Measurements from ENCODE around the gene CACNA2D2. TPM values are rescaled to one million over a fixed set of nuclear protein-coding genes. Genes with fewer than 3 reads are reported as not detected.

CACNA2D2 gene
- total RNA-seq: 2.4 TPM

DNA sequence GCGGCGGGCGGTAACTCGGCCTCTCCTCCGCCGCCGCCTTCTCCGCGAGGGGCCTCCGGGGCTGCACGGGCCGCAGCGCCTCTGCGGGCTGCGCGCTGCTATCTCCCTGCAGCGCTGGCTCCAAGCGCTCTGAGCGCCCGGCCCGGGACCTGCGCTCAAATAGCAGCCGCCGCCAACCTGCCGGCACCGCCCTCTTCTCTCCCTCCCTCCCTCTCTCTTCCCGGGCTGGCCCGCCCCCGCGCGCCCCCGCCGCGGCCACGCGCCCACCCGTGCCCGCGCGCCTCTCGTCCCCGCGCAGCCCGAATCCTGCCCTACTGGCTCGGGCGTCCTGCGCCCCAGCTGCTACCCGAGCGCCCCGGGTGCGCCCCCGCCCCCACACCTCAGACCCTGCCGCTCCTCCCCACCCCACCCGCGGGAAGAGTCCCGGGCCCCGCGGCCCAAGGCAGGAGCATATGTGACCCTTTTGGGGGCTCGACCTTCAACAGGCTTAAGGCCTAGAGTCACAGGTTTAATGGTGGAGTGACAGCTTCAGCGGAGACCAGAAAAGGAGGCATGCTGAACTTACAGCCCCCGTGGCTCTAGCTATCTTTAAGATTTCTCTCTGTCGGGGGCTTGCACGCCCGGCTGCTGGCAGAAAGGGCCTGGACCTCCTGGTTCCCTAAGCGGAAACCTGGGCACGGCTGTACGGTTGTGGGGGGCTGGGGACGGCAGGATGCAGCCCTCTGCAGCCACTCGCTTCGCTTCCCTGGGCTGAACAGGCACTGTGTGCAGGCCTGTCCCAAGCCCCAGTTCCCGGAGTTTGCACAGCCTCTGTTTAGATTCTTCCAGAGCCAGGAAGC lies at the start of gene CACNA2D2:
TSS of gene CACNA2D2 (minus strand) at position 131 of the 839 bp plus-strand sequence. CDS start 211 bp downstream, outside the sequence.
- FAIRE-seq: no peak
- DNase-seq (ENCODE audit: low spot score in 2 of 2): peak; percentile 78 to 88

DNA sequence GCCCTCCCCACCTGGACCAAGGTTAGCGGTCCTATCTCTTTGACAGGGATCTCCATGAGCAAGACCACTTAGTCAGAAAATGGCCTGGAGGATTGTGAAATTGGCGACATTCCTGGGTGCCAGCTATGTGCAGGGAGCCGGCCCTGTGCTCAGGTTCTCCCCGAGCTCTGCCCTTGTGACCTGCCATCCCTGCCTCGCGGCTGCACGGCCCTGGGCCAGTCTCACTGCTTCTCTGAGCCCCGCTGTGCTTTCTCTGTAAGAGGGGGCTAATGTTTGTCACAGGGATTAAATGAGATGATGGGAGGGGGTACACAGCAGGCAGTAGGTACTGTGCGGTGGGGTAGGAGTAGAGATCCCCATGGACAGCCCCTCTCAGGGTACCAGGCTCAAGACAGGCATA lies 49.2 kb upstream of the CACNA2D2 start:
- FAIRE-seq (no peak), DNase-seq (ENCODE audit: low spot score in 2 of 2) (no peak)

DNA sequence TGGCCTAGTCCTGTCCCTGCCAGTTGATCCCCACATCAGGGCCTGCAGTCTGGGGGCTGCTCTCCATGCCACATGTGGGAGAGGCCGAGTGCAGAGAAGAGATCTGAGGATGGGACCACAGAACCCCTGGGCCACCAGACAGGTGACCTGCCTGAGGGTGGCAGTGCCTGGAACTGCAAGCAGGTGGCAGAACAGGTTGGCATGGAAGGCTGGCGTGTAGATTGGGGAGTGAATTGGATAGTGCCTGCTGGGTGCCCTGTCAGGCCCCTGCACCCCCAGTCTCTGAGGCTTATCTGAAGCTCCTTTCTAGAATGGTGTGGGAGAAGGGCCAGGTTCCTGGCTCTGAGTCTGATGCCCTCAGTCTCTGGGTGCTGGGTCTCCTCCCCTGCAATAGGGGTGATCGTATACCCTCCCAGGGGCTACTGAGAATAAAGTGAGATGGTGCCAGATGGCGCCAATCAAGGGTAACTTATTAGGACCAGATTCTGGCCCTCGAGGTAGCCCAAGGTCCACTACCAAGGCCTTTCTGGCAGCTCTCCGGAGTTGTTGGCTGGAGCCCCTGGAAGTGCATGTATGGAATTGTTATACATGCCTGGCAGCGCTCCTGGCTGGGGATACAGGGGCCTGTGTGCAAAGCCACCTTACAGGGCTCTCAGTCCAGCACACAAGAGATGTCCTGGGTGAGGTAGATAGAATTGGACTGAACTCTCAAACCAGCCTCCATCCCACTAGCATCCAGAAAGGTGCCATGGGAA lies 48.4 kb upstream of the CACNA2D2 start:
- no peak for DNase-seq (ENCODE audit: low spot score in 2 of 2)
- no peak for FAIRE-seq

DNA sequence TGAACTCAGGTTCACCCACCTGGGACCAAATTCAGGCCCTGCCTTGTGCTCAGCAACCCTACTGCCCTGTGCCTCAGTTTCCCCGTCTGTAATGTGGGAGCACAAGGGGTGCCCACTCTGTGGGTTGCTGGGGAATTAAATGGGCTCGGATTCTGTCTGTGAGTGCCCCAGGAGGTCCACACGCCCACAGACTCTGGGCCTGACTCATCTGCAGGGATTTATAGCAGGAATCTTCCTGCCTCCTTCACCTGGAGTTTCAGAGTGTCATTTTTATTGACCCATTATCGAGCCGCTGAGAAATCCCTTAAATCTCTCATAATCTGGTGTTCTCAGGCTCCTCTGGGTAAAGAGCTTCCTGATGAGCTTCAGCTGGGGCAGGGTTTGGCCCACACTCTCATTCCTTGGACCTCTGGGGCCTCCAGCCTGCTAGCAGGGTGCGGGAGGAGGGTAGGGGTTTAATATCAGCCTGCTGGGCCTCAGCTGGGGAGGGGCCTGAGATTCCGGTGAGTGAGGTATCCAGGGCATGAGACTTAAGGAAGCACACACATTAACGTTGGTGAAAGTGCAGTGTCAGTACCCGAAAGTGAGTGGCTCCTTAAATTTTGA lies 47.7 kb upstream of the CACNA2D2 start:
- DNase-seq (ENCODE audit: low spot score in 2 of 2) (no peak), FAIRE-seq (no peak)

DNA sequence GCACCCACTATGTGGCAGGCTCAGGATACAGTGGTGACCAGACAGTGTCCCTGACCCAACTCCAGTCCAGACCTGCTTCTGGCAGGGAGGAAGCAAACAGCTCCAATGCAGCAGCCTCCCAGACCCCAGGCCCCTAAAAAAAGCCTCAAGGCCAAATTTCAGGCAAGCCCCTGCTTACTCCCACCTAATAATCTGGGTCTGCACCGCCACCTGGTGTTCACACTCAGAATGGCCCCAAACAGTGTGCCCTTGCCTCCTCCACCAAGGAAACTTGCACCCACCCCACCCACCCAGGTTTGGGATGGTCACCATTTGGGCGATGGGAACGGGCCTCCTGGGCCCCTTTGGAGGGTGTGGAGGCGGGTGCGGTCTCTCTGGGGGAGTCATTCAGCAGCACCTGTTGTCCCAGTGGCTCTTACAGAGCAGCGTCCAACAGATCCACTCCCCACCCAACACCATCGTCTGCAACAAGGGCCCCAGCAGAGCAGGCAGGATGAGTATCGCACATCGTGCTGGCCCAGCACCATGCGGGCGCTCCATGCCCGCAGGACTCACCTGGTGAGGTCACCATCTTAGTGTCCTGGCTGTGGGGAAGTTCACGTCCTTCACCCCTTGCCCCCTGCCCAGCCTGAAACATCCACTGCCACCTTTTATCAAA lies 46.8 kb upstream of the CACNA2D2 start:
- FAIRE-seq: no peak
- peak in 1 of 2 donors; percentile 76 for DNase-seq (ENCODE audit: low spot score in 2 of 2)

DNA sequence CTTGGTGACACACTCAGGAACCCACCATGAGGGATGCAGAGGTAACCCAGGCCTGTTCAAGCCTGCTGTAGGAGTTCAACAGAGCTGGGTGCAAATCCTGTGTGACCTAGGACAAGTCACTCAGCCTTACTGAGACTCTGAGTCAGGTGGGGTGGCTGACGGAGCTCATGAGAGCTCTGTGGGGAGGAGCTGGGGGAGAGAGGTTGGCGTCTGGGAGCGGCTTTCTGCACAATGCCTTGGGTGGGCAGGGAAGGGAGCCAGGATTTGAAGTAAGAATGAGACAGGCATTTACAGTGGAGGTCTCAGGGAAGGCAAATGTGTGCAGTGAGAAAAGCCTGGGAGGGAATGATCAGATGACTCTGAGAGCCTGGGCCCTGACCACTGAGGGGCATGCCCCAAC lies 45.8 kb upstream of the CACNA2D2 start:
- DNase-seq (ENCODE audit: low spot score in 2 of 2): no peak
- FAIRE-seq: no peak

DNA sequence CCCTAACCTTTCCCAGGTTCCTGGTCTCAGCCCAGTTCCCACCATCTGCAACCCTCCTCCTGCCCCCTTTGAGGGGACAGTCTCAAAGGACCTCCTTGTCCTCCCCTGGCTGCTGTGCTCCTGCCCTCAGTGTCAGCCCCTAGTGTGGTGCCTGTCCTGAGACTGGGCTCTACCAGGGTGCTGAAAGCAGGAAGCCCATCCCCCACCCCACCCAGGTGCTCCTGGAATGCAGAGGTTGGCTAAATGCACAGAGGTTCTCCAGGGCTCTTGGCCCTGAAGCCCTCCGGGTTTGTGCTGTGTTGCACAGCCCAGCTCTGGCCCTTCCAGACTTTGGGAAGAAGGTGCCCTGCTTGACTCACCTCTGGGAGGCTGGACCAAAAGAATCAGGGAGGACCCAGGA lies 42.3 kb upstream of the CACNA2D2 start:
- no peak for DNase-seq (ENCODE audit: low spot score in 2 of 2)
- no peak for FAIRE-seq

DNA sequence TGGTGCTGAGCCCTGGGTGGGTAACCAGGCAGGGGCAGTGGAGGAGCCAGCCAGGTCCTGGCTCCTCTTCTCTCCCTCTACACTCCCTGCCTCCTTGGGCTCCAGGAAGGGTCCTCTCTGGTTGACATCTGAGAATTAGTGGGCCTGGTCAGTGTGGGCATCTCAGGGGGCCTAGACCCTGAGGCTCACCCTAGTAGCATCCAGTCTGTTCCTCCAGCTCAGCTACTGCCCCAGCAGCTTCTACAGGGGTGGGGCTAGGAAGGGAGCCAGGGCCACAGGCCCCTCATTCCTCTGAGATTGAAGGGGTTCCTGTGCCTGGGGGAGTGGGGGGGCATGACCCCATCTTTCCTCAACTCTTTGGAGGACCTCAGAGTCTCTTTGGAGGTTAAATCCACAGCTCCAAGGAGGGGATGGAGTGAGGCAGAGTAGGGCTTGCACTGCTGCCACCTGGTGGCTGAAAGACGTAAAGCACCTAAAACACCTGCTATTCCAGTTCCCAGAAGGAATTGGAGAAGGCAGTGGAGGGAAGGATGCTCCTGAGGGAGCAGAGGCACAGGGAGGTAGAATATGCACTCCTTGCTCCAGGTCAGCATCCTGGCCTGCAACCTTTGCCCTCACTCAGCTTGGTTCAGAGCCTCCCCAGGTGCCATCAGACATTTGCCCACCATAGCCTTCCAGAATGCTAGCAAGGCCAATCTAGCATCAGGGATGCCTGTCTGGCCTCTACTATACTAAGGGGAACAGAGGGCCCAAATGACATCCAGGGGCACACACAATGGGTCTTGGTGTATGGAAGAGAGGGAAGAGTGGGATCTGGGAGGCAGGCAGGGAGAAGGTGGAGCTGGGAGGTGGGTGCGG lies 39.0 kb upstream of the CACNA2D2 start:
- peak; percentile 68 to 91 for DNase-seq (ENCODE audit: low spot score in 2 of 2)
- no peak for FAIRE-seq

DNA sequence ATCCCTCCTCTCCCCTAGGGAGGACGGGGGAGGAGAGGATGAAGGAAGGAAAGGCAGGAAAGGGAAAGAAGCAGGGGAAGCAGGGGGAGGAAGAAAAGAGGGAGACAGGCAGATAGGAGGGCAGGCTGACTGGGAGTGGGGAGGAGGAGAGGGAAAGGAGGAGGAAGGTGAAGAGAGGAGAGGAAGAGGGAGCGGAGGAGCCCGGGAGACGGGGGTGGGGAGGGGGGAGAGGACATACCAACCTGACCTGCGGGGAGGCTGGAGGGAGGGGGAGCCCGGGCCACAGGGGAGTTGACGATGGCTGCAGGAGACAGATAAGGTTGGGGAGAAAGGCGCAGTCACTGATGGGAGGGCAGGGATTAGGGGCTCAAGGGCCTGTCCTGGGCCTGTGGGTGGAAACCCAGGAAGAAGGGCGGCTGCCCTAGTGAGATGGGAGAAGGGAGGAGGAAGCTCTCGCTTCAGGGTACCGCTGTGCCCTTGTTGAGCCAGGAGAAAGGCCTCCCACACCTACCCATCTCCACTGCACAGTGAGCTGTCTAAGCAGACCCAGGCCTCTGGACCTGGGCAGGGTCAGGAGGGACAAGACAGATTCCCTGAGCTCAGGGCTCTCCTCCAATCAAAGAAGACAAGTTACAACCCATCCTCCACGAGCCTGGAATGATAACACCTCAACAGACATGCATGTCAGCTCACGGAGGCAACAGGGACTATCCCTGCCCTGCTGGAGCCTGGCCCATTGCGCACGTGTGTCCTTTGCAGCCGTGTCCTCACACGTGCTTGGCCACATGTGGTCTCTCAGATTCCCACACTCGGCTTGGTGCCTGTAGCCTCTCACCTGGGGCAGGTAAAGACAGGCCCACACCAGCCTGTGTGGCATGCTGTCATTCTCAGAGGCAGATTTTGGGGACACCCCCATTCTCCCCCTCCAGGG lies 36.2 kb upstream of the CACNA2D2 start:
- FAIRE-seq (no peak), DNase-seq (ENCODE audit: low spot score in 2 of 2) (no peak)

DNA sequence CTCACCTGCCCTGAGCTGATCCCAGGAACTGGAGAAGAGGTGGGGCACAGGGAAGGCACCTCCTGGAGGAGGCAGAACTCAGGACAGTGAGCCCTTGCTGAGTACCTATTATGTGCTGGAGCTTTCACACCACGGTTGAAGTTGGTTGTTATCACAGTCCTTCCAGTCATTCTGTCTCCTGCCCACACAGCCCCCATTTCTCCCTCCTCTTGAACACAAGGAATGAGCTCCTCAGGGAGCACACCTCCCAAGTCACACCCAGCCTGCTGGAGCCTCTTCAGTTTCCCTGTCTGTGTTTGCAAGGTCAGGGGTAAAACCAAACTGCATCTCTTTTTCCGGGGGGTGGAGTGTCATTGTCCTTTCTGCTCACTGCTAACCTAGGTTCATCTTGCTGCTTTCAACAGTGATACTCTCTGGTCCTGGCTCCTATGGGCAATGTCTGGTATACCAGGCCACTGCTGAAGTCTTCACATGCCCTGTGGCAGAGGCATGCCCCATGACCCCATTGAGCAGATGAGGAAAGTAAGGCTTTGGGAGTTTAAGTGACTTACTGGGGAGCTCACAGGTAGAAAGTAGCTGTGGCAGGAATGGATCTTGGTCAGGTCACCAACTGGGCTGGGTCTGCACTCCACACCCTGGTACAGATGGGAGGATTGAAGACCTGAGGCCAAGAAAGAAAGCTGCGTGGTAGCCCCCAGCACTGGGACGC lies 34.1 kb upstream of the CACNA2D2 start:
- no peak for FAIRE-seq
- DNase-seq (ENCODE audit: low spot score in 2 of 2): no peak

DNA sequence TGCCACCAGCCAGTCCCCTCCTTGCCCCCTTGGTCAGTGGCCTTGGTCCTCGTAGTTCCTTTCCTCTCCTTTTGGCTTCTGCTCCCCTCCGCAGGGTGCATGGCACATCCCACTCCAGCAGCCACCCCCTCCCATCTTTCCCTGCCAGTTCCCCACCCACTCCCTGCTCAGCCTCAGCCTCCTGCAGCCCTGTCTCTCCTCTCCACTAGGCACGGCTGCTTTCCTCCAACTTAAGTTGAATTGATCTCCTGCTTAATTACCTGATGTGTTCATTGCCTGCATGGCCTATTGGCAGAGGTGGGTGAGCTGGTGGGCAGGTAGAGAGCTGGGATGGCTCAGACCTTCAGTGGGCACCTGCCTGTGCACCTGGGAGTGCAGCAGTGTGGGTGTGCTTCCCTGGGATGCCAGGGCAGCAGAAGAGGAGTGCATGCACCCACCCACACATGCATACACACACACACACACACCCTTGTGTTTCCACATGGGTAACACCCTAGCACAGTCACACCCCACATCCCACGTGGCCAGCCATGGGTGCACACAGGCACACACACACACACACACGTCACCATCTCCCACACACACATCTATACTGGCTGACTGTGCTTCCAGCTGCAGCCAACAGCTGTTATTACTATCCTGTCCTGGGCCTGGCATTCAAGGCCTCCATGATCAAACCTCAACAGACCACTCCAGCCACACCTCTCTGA lies 33.2 kb upstream of the CACNA2D2 start:
- no peak for FAIRE-seq
- no peak for DNase-seq (ENCODE audit: low spot score in 2 of 2)

DNA sequence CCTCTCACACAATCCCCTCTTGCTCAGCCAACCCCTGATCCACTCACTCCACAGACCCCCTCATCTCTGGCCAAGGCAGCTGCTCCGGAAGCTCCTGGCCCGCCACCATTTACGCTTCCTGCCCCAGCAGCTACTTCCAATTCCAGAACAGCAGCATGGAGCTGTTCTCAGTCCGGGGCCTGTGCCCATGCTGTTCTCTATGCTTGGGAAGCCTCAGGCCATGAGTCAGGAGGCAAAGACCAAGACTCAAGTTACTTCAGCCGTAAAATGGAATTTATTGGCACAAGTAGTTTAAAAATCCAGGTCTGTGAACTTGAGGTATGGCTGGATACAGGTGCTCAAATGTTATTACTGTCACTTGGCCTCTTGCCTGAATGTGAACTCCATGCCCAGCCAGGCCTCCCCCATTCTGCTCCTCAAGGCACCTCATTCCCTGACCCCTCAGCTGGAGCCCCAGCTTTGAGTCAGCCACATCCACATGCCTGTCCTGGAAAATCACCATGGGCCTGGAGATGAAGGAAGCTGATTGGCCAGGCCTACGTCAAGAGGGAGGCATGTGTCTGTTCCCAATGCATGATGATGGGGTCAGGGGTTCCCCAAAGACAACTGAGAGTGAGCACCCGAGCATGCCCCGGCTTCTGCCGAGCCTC lies 31.4 kb upstream of the CACNA2D2 start:
- FAIRE-seq (no peak), DNase-seq (ENCODE audit: low spot score in 2 of 2) (no peak)

DNA sequence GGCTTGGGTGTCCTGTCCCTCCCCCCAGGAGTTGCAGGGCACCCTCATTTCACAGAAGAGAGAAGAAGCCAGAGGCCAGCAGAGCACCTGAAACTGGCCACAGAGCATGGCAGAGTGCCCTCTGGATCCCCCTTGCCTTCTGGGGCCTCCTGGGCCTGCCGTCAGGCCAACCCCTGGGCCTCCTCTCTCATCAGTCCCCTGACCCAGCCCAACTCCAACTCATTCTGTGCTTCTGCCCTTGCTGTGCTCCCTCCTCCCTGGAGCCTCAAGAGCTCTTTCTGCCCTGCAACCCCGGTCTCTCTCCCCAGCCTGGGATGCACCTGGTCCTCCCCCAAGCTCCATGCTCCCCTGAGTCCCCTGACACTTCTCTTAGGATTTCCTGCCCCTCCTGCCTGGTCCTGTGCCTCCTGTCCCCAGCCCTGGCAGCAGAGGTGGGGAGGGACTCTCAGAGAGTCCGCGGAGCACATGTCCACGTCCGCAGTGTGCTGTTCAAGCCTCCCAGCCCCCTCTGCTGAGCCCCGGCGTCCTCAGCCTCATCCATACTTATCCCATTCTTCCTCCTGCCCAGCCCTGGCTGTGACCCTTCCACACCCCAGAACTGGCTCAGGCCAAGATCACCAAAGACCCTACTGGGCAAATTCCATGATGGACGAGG lies 30.5 kb upstream of the CACNA2D2 start:
- FAIRE-seq: no peak
- DNase-seq (ENCODE audit: low spot score in 2 of 2): no peak

DNA sequence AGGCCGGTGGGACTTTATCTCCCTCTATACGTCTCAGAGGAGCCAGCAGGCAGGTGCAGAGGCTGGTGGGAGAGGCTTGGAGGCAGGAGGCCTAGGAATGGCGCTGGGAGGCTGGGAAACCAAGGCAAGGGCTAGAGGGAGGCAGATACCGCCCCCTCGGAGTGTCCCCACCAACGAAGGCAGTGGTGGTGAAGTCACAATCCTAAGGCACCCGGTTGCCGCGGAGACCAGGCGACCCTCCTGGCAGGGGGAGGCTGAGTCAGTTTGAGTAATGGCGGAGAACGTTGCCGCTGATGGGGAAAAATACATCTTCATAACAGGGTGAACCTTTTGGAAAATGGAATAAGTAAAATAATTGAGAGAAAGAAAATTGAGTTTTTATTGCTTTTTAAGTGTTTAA lies 29.9 kb upstream of the CACNA2D2 start:
- FAIRE-seq: no peak
- DNase-seq (ENCODE audit: low spot score in 2 of 2): no peak

DNA sequence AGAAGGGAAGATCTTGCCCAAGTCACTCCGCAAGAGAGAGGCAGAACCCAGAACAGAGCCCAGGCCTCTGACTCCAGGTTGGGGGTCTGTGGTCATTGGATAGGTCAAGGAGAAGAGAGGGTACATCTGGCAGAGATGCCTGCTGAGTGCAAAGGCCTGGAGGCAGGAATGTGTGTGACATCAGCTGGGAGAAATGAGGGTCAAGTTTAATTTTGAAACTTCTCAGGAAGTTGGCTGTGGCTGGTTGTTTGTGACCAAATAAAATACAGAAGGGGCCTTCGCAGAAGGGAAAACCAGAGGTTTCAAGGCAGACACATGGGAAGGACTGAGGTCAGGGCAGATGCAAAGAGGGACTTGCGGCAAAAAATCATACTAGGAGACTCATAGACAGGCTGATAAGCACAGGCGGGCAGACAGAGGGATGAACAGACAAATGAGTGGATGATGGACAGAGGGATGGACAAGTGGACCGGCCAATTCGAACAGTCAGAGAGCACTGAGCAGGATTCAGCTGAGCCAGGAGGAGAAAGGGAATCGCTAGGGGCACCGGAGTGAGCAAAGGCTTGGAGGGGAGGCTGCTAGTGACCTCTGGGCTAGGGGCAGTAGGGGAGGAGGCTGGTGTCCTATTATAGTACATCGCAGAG lies 28.8 kb upstream of the CACNA2D2 start:
- FAIRE-seq (no peak), DNase-seq (ENCODE audit: low spot score in 2 of 2) (no peak)

DNA sequence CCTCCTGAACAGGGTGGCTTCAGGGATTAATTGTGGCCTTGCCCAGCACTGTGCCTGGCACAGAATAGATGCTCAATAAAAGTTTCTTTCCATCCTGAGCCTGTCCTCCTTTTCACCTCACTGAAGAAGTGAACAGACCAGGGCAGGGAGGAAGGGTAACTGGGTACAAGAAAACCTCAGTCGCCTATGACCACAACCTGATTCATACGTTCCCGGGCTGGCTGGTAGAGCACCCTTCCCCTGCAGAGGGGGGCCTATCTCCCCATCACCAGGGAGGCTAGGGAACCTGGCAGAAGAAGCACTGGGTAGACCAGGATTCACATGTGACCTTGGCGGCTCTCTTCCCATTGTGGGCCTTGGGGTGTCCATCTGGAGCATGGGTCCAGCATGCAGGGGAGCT lies 27.8 kb upstream of the CACNA2D2 start:
- FAIRE-seq (no peak), DNase-seq (ENCODE audit: low spot score in 2 of 2) (no peak)
